Neuron (in vitro differentiated cells): ENCODE measurements around the gene TTC23.

Experiments used
- H2AFZ ChIP-seq: one replicate; pipeline ENCODE4 v1.6.1; 2013; ENCODE audit warnings: low read depth, mild to moderate bottlenecking, inconsistent platforms, low read length, moderate library complexity
- H3K27me3 ChIP-seq: one replicate; pipeline ENCODE4 v1.6.1; 2013; ENCODE audit warnings: low read length; ENCODE audit not compliant: insufficient read depth
- H3K36me3 ChIP-seq: one replicate; pipeline ENCODE4 v1.6.1; 2013; ENCODE audit warnings: low read length; ENCODE audit not compliant: insufficient read depth
- H3K4me1 ChIP-seq: one replicate; pipeline ENCODE4 v1.6.1; 2013; ENCODE audit warnings: low read length; ENCODE audit not compliant: insufficient read depth
- H3K4me3 ChIP-seq: 2 replicates; pipeline ENCODE4 v1.5.1; 2013; ENCODE audit warnings: mild to moderate bottlenecking, low read length, moderate library complexity
- H3K9me3 ChIP-seq: one replicate; pipeline ENCODE4 v1.6.1; 2013; ENCODE audit warnings: low read length

Gene TTC23

DNA sequence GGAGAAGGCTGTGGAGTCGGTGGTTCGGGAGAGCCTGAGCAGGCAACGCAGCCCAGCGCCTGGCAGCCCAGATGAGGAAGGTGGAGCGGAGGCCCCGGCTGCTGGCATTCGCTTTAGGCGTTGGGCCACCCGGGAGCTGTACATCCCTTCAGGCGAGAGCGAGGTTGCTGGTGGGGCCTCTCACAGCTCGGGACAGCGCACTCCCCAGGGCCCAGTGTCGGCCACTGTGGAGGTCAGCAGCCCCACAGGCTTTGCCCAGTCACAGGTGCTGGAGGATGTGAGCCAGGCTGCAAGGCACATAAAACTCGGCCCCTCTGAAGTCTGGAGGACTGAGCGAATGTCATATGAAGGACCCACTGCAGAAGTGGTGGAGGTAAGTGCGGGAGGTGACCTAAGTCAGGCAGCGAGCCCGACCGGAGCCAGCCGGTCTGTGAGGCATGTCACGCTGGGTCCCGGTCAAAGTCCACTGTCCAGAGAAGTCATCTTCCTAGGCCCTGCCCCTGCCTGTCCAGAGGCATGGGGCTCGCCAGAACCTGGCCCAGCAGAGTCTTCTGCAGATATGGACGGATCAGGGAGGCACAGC, 117.8 kb downstream of the TTC23 start:
- no peak overlapping the region for H2AFZ ChIP-seq
- H3K4me3 ChIP-seq, result no peak overlapping the region
- H3K36me3 ChIP-seq, result peaks cover 16% of the 10 kb centered on the region
- peaks cover 12% of the 10 kb centered on the region for H3K4me1 ChIP-seq
- no peaks in the 10 kb centered on the region for H3K27me3 ChIP-seq
- peaks cover 5% of the 10 kb centered on the region for H3K9me3 ChIP-seq

DNA sequence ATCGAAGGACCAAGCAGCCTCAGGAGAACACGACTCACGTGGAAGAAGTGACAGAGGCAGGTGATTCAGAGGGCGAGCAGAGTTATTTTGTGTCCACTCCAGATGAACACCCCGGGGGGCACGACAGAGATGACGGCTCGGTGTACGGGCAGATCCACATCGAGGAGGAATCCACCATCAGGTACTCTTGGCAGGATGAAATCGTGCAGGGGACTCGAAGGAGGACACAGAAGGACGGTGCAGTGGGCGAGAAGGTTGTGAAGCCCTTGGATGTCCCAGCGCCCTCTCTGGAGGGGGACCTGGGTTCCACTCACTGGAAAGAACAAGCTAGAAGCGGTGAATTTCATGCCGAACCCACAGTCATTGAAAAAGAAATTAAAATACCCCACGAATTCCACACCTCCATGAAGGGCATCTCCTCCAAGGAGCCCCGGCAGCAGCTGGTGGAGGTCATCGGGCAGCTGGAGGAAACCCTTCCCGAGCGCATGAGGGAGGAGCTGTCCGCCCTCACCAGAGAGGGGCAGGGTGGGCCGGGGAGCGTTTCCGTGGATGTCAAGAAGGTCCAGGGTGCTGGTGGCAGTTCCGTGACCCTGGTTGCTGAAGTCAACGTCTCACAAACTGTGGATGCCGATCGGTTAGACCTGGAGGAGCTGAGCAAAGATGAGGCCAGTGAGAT, 118.5 kb downstream of the TTC23 start:
- no peak overlapping the region for H2AFZ ChIP-seq
- no peak overlapping the region for H3K4me3 ChIP-seq
- H3K27me3 ChIP-seq, result no peaks in the 10 kb centered on the region
- peaks cover 17% of the 10 kb centered on the region for H3K4me1 ChIP-seq
- peaks cover 14% of the 10 kb centered on the region for H3K36me3 ChIP-seq
- H3K9me3 ChIP-seq, result peaks cover 5% of the 10 kb centered on the region

- Histone ChIP-seq H3K9me3 (peaks cover 5% of the 10 kb centered on the region), H3K4me1 (peaks cover 19% of the 10 kb centered on the region), H3K4me3 (no peak overlapping the region), H2AFZ (no peak overlapping the region), H3K36me3 (peaks cover 14% of the 10 kb centered on the region), H3K27me3 (no peaks in the 10 kb centered on the region)
These were observed 119.1 kb downstream of the TTC23 start for GRCh38 chr15:99130314-99130713.

GRCh38 chr15:99129644-99130043, 119.7 kb downstream of the TTC23 start:
- Histone ChIP-seq H3K9me3 (peaks cover 5% of the 10 kb centered on the region), H3K4me3 (no peak overlapping the region), H3K27me3 (no peaks in the 10 kb centered on the region), H3K4me1 (peaks cover 12% of the 10 kb centered on the region), H3K36me3 (peaks cover 14% of the 10 kb centered on the region), H2AFZ (no peak overlapping the region)

GRCh38 chr15:99128411-99128810, 121.0 kb downstream of the TTC23 start:
- Histone ChIP-seq H3K27me3 (no peaks in the 10 kb centered on the region), H3K9me3 (peaks cover 5% of the 10 kb centered on the region), H2AFZ (no peak overlapping the region), H3K36me3 (peaks cover 14% of the 10 kb centered on the region), H3K4me3 (no peak overlapping the region), H3K4me1 (peaks cover 20% of the 10 kb centered on the region)

DNA sequence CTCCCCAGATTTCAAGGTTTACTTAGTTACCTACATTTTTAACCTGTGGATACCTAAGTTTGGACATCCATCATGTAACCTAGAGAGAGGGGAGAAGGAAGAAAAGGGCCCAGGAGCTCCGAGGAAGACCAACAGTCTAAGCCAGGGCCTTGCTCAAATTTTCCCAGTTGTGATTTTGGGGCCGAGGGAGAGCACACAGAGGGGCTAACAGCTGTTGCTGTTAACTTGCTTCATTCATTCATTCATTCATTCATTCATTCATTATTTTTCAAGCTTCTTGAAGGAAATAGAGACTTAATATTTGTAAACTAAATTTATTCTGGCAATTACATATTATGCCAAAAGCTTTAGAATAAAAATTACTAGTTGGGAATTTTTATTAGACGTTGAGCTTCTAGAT, 121.6 kb downstream of the TTC23 start:
- peaks cover 5% of the 10 kb centered on the region for H3K9me3 ChIP-seq
- no peak overlapping the region for H2AFZ ChIP-seq
- H3K36me3 ChIP-seq, result peaks cover 14% of the 10 kb centered on the region
- no peak overlapping the region for H3K4me3 ChIP-seq
- H3K27me3 ChIP-seq, result no peaks in the 10 kb centered on the region
- H3K4me1 ChIP-seq, result peaks cover 21% of the 10 kb centered on the region

GRCh38 chr15:99126930-99127329, 122.5 kb downstream of the TTC23 start:
- Histone ChIP-seq H3K4me3 (no peak overlapping the region), H3K36me3 (peaks cover 13% of the 10 kb centered on the region), H3K27me3 (no peaks in the 10 kb centered on the region), H2AFZ (no peak overlapping the region), H3K4me1 (peaks cover 21% of the 10 kb centered on the region), H3K9me3 (peaks cover 5% of the 10 kb centered on the region)

DNA sequence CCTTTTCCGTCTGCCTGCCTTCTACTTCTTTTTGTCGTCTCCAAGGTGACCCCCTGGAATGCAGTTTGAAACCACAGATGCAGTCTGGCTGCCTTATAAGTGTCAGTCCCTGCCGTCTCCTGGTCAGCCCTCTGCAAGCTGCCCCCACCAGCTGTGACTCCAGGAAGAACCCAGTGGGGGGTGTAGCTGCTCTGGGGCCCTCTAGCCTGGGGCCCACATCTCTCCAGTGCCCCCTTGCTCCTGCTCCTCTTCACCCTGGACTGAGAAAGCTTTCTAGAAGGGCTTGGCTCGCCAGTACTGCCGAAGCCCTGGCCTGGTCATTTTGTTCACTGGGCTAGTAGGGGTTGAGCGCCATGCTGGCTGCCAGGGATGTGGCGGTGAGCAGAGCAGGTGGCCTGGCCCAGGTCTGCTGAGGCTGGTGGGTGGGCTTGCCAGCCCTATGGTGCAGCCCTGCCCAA, 123.2 kb downstream of the TTC23 start:
- Histone ChIP-seq H3K27me3 (no peaks in the 10 kb centered on the region), H3K36me3 (peaks cover 6% of the 10 kb centered on the region), H3K9me3 (peaks cover 5% of the 10 kb centered on the region), H3K4me1 (peaks cover 21% of the 10 kb centered on the region), H2AFZ (no peak overlapping the region), H3K4me3 (no peak overlapping the region)

DNA sequence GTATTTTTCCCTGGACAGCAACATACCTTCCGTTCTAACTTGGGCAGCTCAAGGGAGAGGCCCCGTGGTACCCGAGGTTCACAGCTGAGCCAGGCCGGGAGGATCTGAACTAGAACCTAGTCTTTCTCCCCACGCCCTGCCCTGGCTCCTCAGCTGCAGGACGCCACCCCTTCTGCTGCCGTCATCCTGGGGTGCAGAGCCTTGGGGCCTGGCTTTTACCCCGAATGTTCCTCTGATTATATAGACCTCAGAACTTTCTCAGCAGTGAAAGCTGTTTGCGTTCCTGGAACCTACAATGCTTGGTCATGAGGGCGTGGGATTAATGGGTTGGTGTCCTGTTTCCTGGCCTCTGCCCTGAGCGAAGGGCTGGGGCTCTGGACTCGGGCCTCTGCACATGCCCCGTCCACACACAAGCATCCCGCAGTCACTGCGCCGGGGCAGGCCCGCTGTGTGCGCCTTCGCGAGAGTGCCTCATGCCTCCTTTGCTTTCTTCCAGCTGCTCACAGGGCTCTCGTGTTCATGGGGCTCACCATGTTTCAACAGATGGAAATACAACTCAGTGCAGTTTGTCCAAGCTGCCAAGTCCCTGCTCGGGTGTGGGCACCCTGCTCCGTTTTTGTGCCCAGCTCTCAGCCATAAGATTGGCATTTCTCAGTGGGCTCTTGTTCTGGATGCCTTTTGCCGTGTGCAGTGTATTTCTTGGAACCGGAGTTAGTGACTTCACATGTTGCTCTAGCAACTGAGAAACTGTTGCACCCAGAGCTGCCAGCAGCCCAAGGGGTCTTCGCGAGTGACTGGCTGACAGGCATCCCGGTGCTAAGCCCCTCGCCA, 124.1 kb downstream of the TTC23 start:
- peaks cover 6% of the 10 kb centered on the region for H3K36me3 ChIP-seq
- peaks cover 1% of the 10 kb centered on the region for H3K9me3 ChIP-seq
- no peaks in the 10 kb centered on the region for H3K27me3 ChIP-seq
- H3K4me1 ChIP-seq, result peaks cover 21% of the 10 kb centered on the region
- no peak overlapping the region for H2AFZ ChIP-seq
- H3K4me3 ChIP-seq, result no peak overlapping the region

DNA sequence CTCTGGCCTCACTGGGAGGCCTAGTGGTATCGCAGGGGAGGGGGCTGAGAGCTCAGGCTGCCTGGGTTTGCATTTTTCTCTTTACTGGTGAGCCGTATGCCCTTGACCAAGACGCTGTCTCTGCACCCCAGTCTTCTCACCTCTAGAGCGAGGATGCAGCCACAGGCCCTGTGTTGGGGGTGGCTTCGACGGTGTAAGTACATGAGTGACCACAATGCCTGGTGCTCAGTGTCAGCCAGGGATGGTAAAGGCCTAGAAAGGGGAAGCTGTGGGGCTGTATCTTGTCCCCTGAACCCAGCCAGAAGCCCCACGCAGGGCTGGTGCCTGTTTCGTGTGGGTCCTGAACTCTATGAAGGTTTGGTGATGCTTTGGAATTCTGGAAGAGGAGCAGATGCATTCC, 124.7 kb downstream of the TTC23 start:
- H3K9me3 ChIP-seq, result no peaks in the 10 kb centered on the region
- peaks cover 5% of the 10 kb centered on the region for H3K36me3 ChIP-seq
- peaks cover 21% of the 10 kb centered on the region for H3K4me1 ChIP-seq
- H2AFZ ChIP-seq, result no peak overlapping the region
- no peak overlapping the region for H3K4me3 ChIP-seq
- no peaks in the 10 kb centered on the region for H3K27me3 ChIP-seq

GRCh38 chr15:99123713-99124451, 125.5 kb downstream of the TTC23 start:
- Histone ChIP-seq H3K36me3 (no peaks in the 10 kb centered on the region), H2AFZ (peak overlapping the region; percentile 34), H3K27me3 (no peaks in the 10 kb centered on the region), H3K9me3 (no peaks in the 10 kb centered on the region), H3K4me3 (no peak overlapping the region), H3K4me1 (peaks cover 21% of the 10 kb centered on the region)

GRCh38 chr15:99122831-99123712, 126.3 kb downstream of the TTC23 start:
- H3K27me3 ChIP-seq, result no peaks in the 10 kb centered on the region
- peaks cover 21% of the 10 kb centered on the region for H3K4me1 ChIP-seq
- no peak overlapping the region for H3K4me3 ChIP-seq
- peak overlapping the region; percentile 34 for H2AFZ ChIP-seq
- H3K9me3 ChIP-seq, result no peaks in the 10 kb centered on the region
- H3K36me3 ChIP-seq, result no peaks in the 10 kb centered on the region
